ENCODE results near the gene SUPT16H. TPM values are rescaled to one million over a fixed set of nuclear protein-coding genes. Genes with fewer than 3 reads are reported as not detected.

SUPT16H gene
- total and polyA plus RNA-seq, 2 of the 8 experiments (the other 6 are each of a cell fraction or from before 2014, with no cell fraction given): 138 to 201 TPM

DNA sequence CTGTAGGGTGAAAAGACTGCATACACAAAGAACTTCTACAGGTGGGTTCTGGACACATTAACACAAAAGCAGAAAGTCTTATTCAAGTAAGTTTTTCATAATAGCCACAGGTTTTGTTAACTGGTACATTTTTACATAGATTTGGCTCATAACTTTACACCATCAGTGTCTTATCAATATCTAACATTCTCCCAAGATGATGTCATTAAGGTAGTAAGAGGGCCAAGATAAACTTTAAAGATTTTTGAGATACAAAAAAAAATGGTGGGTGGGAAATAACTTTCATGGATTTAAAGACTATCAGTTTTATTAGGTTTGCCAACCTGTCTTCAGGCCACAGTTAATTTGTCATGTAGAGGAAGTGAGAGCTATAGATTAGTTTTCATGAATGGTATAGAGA, 1.7 kb downstream of the SUPT16H start:
- Histone ChIP-seq H3K23me2 (ENCODE audit: low read depth, low read length) (peaks cover 8% of the 10 kb centered on the region; the same call in 1 of the 2 replicates), H3K79me1 (ENCODE audit: low read depth, low read length) (peaks cover 3% of the 10 kb centered on the region; the same call in 1 of the 2 replicates), H3K56ac (replicated peaks; ENCODE audit: insufficient read length, low read depth, low read length) (no peak overlapping the region), H3K18ac (ENCODE audit: extremely low read depth, low read length) (no peak overlapping the region), H3K79me2 (ENCODE audit: control insufficient read depth in 1 of 2, insufficient read depth in 2 of 2, low read length in 2 of 2) (peaks cover 18 to 67% of the 10 kb centered on the region in 2 experiments), H3K27ac (ENCODE audit: low read depth, low read length) (no peak overlapping the region), H4K8ac (ENCODE audit: extremely low read depth, insufficient read depth, low read length) (no peak overlapping the region), H3K4ac (replicated peaks; ENCODE audit: insufficient read length, low read depth, low read length) (no peak overlapping the region), H2BK15ac (ENCODE audit: low read length) (no peak overlapping the region), H3K4me1 (replicated peaks in 1 of 4; ENCODE audit: control insufficient read depth in 3 of 4, insufficient read depth in 4 of 4, low read length in 3 of 4) (peaks cover 0 to 3% (median 0%) of the 10 kb centered on the region in 4 experiments; a peak in 3 of 7 replicates), H3K23ac (ENCODE audit: insufficient read length) (no peak overlapping the region), H3K14ac (ENCODE audit: insufficient read length) (no peak overlapping the region), H3K4me3 (ENCODE audit: extremely low read depth in 1 of 4, insufficient read depth in 2 of 4, low read depth in 3 of 4, low read length in 4 of 4) (peak overlapping the region in 2 of 4 experiments; percentile 98 to 99; a peak in 3 of 8 replicates), H3K36me3 (ENCODE audit: control insufficient read depth in 2 of 4, insufficient read depth in 4 of 4, low read length in 3 of 4) (peaks cover 0 to 30% (median 12%) of the 10 kb centered on the region in 4 experiments; a peak in 6 of 8 replicates), H3K4me2 (ENCODE audit: insufficient read depth in 1 of 2, low read depth in 2 of 2, low read length in 2 of 2) (peak overlapping the region; percentile 38 to 96; a peak in 2 of 4 replicates), H3K9ac (replicated peaks in 1 of 4; ENCODE audit: extremely low read depth in 1 of 4, low read depth in 3 of 4, low read length in 3 of 4) (no peak overlapping the region), H2BK20ac (ENCODE audit: low read length) (no peak overlapping the region), H3K9me3 (ENCODE audit: insufficient read depth in 2 of 2, low read depth in 1 of 2, low read length in 1 of 2) (no peaks in the 10 kb centered on the region), H3K27me3 (replicated peaks in 1 of 4; ENCODE audit: control insufficient read depth in 3 of 4, extremely low read depth in 1 of 4, insufficient read depth in 3 of 4, low read length in 3 of 4) (no peaks in the 10 kb centered on the region), H2AFZ (ENCODE audit: low read length) (no peak overlapping the region), H4K20me1 (replicated peaks in 1 of 2; ENCODE audit: control insufficient read depth in 1 of 2, insufficient read depth in 2 of 2, low read length in 2 of 2) (peaks cover 3 to 7% of the 10 kb centered on the region in 2 experiments), H2BK12ac (ENCODE audit: low read depth, low read length) (no peak overlapping the region), H2BK120ac (replicated peaks; ENCODE audit: low read depth, low read length) (no peak overlapping the region), H4K5ac (ENCODE audit: insufficient read length, low read depth, low read length) (no peak overlapping the region), H4K91ac (replicated peaks; ENCODE audit: insufficient read length, low read length) (no peak overlapping the region), H2AK5ac (ENCODE audit: low read depth, low read length) (no peak overlapping the region), H2BK5ac (ENCODE audit: low read depth, low read length) (no peak overlapping the region)
- no peak for DNase-seq (ENCODE audit: low read depth in 1 of 2, low spot score in 2 of 2)
- ChIA-PET CTCF (ENCODE audit: partially characterized antibody) (interaction anchor here (0.7 to 1.1 kb wide), 3 partner anchors 22 to 277 kb away, joined by 3 read pairs; no protein-coding TSS in a partner anchor), POLR2A (ENCODE audit: partially characterized antibody) (interaction anchor here (0.9 to 2.1 kb wide), 8 partner anchors 10 to 227 kb away, joined by 3 to 12 read pairs (median 4); partner anchors contain the start of gene SALL2)
- no peak for FAIRE-seq
- no peak for TF ChIP-seq SAP30 (IDR thresholded peaks at IDR 0.05; ENCODE audit: insufficient read depth, insufficient replicate concordance, low read length)
